ENCODE results near the gene PDXP.
"Not testable (repeated sequence)": the region's sequence is repeated elsewhere in the genome, so short reads cannot be mapped to it uniquely, and the experiment has no call there.

The PDXP gene

DNA sequence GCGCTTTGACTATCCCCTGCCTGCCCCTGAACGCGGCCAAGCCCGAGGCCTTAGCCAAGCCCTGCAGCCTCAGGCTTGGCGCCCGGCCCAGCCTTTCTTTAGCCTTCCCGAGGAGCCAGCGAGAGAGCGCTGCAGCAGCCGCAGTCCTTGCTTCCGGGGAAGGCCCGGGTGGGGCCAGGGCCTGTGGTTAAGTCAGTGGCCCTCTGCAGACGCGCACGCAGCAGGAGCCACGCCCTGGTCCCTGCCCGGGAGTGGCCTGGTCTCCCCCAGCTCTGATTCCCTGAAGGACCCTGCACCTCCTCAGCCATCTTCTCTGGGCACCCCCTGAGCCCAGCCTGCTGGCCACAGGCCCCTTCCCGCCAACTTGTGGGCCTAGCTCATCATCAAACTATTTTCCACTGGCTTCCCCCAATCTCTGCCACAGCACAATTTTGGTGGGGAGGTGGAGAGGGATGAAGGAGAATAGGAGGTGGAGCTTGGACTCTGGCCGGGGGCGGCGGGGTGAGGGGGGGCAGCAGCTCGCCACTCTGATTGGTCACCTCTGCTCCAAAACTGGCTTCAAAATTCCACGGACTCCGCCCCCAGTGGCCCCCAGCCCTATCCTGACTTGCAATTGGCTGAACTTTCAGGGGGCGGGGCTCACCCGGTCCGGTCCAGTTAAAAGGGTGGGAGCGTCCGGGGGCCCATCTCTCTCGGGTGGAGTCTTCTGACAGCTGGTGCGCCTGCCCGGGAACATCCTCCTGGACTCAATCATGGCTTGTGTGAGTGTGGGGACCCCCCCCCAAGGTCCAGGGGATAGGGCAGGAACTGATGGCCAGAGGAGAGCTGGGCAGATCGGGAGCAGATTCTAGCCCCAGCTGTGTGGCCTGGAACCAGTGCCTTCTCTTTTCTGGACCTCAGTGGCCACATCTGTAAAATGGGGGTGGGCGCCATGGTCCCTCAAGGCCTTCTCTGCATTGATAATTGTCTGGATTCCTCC, 16.7 kb downstream of the PDXP start, which contains the start of gene LGALS1:
Gene LGALS1 (plus strand): TSS at position 686 of the 979 bp plus-strand sequence. CDS start 67 bp downstream, at position 753.
- peak; percentile 71 to 74 for DNase-seq (ENCODE audit: low read depth in 2 of 2)

DNA sequence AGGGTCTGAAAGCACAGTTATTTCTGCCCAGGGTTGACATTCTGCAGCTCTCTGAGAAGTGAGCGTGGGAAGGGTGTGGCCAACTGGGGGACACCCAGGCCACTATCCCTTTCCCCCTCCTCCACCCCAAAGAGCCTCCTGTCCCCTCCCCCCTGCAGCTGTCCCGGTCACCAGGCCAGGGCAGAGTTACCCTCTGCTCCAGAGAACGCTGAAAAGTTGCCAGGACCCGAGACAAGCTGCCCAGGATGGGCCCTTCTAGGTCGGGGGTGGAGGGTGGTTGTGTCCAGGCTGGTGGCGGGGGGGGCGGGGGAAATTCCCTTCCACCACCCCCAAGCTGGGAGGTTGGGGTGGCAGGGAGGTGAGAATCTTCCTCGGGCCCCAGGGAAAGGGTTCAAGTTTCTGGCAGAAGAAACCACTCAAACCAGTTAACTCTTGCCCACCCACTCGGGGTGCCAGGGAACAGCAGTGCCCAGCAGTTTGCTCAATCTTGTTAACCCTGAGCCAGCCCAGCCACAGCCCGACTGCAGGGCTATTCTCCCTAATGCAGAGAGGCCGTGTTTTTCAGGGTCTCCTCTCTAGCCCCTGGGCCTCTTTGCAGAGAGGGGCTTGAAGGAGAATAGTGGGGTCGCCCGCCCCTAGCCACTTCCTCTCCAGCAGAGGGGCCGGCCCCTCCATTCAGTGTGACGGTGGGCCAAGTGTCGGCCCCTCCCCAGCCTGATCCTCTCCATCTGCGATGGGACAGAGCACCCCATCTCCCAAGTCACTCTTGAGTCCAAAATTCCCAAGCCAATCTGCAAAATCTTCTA, 17.6 kb downstream of the PDXP start:
- DNase-seq (ENCODE audit: low read depth in 2 of 2): no peak

DNA sequence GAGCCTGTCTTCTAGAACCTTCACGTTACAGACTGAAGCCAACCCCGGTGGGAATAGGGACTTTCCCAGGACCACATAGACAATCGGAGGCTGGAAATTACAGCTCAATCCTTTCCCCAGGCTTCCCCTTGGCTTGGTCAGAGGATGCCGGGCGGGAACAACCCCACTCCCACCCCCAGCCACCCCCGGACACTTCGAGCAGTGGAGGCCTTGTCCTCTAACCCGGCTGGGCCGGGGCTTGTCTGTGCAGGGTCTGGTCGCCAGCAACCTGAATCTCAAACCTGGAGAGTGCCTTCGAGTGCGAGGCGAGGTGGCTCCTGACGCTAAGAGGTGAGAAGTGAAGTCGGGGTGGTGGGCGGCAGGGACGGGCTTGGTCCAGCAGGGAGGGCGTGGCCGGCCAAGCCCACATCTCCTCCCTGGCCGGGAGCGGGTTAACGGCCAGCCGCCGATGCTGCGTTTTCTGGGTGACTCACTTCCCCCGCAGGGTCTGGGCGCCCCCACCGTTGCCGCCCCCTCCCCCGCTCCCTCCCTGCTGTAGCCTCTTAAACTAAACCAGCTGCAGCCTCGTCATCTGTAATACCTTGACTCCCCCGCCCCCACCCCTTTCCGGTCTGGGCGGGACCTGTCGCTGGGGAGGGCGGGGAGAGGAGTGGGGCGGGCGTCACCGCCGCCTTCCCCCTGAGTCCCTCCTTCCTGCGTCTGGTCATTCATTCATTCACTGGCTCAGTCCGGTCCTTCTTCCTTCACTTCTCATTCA, 18.4 kb downstream of the PDXP start:
- DNase-seq (ENCODE audit: low read depth in 2 of 2): peak; percentile 89 to 93

DNA sequence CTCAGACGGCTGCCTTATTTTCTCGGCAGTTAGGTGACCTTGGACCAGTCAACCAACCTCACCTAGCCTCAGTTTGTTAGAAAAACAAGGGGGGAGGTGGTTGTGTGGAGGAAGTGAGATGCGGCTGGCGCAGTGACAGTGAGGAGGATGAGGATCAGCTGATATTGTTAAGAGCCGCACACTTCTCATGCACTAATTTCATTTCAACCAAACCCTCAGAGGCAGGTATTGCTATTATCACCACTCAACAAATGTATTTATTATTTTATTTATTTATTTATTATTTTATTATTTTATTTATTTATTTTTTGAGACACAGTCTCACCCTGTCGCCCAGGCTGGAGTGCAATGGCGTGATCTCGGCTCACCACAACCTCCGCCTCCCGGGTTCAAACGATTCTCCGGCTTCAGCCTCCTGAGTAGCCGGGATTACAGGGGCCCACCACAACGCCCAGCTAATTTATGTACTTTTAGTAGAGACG, 19.0 kb downstream of the PDXP start:
- DNase-seq (ENCODE audit: low read depth in 2 of 2): no peak

DNA sequence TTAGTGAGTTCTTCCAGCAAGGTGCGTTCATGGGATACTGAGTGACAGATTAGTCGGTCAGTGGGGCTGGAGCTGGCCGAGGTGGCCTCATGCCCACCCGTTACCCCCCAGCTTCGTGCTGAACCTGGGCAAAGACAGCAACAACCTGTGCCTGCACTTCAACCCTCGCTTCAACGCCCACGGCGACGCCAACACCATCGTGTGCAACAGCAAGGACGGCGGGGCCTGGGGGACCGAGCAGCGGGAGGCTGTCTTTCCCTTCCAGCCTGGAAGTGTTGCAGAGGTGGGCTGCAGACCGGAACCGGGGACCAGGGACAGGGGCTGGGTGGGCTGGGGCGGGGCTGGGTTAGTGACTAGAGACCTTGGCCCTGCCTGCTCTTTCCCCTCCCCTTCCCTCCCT, 19.8 kb downstream of the PDXP start:
- DNase-seq (ENCODE audit: low read depth in 2 of 2): no peak

DNA sequence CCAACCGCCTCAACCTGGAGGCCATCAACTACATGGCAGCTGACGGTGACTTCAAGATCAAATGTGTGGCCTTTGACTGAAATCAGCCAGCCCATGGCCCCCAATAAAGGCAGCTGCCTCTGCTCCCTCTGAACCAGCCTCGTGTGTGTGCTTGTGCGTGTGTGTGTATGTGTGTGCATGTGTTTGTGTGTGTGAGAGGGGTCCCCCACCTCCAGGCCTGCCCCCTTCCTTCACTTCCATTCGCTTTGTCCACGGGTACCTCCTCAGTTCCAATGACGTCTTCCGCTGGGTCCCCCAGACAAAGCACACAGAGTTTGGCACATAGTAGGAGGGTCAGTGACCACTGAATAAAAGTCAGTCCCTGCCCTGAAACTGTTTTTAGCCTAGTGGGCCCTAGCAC, 21.1 kb downstream of the PDXP start:
- no peak for DNase-seq (ENCODE audit: low read depth in 2 of 2)

DNA sequence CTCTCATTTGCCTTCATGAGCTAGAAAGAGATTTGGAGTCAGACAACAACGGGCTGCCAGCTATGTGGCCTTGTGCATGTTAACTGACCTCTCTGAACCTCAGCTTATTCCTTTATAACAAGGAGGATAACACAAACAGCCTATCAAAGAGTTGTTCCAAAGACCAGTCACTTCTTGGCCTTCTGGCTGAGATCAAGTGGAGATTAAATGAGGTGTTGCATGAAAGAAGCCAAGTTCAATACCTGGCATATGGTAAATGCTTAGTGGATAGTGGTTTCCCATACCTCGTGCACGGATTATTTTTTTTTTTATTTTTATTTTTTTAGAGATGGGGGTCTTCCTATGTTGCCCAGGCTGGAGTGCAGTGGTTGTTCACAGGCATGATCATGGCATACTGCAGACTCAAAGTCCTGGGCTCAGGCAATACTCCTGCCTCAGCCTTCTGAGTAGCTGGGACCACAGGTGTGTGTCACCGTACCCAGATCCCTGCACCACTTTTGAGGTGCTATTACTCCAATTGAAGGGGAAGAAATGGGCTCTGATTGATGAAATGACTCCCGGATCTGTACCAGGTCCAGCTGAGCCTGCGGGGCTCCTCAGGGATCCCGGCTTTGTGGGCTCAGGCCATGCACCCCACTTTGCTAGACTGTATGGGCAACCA, 21.8 kb downstream of the PDXP start:
- no peak for DNase-seq (ENCODE audit: low read depth in 2 of 2)

DNA sequence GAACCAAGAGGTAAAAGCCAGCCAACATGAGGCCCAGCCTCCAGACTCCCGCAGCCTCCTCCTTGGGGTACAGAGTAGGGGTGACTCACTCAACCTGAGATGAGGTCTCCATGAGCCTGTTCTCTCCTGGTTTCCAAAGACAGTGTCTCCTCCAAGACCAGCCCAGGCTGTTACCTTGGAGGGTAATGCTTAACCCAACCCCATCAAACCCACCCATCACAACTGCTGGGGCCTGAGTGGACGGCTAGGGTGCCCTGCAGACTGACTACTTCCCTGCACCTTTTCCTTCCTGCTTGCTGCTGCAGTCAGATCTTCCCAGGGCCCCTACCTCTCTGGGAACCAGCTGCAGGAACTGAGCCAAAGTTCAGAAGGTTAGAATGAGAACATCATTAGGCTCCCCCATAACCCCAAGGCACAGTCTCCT, 22.5 kb downstream of the PDXP start:
- DNase-seq (ENCODE audit: low read depth in 2 of 2): no peak

DNA sequence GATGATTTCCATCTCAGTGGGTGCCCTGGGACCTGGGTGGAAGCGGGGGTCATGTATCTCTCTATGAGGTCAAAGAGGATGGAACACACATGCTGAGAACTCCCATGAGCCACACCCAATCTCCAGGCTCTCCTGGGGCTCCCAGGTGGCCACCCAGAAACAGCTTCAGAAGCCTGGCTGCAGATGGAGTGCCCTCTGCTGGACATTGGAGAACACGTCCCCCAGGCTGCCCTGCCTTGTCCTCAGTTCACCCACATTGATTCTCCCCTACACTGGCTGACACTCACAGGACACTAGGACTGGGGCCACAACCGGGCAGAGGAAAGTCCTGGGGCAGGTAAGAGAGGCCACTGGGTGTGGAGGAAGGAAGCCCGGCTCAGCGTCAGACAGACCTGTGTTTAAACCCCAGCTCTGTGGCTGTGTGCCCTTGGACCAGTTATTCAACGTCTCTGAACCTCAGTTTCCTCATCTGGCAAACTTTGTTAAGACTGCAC, 23.1 kb downstream of the PDXP start:
- peak; percentile 42 to 69 for DNase-seq (ENCODE audit: low read depth in 2 of 2)

DNA sequence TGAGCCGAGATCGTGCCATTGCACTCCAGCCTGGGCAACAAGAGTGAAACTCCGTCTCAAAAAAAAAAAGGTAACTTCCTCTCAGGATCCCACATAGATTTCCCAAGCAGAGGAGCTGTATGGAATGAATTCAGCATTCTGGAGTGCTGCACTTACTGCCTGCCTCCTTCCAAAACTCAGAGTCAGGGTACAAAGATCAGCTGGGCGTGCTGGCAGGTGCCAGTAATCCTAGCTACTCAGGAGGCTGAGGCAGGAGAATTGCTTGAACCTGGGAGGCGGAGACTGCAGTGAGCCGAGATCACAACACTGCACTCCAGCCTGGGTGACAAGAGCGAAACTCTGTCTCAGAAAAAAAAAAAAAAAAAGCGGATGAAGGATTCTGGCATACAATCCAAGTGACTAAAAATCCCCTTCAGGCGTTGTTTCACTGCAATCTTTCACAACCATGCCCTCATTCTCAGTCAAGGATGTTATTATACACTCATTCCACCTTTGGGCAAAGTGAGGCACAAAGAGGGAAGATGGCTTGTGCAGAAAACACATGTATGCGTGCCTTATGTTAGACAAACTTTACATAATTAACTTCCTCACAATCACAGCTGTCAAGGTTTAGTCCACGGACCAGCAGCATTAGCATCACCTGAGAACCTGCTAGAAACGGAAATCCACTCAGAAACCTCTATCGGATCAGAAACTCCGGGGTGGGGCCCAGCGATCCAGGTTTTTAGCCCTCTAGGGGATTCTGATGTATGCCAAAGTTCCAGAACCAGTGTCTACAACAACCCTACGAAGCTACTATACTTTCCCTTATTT, 26.5 kb downstream of the PDXP start:
- no peak for DNase-seq (ENCODE audit: low read depth in 2 of 2)

DNA sequence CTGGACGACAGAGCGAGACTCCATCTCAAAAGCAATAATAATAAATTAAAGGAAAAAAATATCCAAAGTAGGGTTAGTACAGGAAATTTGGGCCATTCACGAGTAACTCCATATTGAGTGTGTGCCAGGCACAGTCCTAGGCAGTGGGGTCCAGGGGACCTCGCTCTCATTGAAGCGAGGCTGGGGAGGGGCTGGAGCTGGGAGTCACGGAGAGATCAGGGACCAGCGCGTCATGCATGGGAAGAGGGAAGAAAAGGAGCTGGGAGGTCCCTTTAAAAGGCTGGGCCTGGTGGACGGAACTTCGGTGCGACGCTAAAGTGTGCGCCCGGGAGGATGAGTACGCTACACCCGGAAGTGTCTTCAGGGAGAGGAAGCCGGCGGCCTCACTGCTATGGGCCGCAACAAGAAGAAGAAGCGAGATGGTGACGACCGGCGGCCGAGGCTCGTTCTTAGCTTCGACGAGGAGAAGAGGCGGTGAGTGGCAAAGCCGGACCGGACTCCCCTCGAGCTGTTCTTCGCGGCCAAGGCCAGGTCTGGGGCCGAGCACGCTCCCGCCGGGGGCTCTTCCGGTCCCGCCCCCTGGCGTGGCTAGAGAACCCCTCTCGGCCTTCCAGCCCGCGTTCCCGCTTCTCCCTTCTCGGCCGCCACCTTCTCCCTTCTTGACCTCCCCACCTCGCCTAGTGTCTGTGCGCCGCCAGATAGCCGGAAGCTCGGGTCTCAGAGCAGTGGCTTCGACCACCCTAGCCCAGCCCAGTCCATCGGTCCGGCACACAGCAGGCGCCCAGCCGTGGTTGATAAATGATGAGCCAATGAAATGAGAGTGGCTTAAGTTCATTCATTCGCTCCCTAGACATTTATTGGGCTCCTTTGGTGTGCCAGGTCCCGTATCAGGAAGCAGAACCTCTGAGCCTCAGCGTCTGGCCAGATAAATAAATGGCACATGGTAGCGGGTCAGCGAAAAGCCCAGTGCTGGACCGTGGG, 27.8 kb downstream of the PDXP start, which contains the start of gene NOL12:
Gene NOL12 (plus strand): TSS at position 342 of the 981 bp plus-strand sequence. CDS start 50 bp downstream, at position 392.
- DNase-seq (ENCODE audit: low read depth in 2 of 2): peak; percentile 52 to 64

DNA sequence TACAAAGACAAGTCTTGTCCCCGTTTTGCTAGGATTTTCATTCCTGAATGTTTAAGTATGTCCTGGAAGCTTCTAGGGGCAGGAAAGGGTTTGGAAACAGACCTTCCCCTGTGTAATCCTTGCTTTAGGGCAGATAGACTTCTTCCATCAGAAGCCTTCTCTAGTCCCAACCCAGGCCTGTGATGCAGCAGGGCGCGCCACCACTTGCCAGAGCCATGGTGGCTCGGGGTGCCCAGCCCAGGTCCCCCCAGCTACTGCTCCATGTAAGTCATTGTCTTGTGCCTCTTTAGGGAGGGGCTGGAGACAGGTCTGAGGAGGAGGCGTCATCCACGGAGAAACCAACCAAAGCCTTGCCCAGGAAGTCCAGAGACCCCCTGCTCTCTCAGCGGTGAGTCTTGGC, 31.9 kb downstream of the PDXP start:
- DNase-seq (ENCODE audit: low read depth in 2 of 2): no peak

DNA sequence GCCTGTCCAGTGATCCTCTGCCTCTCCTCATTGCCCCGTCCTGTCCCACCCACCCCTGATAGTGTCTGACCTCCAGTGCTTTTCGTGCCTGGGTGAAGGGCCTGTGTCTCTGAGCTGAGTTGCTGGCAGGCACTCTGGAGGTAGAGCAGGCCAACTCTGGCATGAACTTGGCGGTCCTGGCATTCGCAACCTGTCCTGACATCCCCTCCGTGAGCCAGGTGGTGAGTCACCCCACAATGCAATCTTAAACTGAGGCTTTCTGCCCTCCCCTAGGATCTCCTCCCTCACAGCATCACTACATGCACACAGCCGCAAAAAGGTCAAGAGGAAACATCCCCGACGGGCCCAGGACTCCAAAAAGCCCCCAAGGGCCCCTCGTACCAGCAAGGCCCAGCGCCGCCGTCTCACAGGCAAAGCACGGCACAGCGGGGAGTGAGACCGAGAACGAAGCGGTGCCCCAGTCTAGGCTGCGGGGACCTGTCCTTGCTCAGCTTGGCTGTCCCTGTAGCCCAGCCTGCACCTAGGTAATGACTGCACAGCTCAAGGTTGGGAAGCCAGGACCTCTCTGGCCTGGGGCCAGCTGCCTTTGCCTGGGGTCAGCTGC, 32.5 kb downstream of the PDXP start:
- no peak for DNase-seq (ENCODE audit: low read depth in 2 of 2)

DNA sequence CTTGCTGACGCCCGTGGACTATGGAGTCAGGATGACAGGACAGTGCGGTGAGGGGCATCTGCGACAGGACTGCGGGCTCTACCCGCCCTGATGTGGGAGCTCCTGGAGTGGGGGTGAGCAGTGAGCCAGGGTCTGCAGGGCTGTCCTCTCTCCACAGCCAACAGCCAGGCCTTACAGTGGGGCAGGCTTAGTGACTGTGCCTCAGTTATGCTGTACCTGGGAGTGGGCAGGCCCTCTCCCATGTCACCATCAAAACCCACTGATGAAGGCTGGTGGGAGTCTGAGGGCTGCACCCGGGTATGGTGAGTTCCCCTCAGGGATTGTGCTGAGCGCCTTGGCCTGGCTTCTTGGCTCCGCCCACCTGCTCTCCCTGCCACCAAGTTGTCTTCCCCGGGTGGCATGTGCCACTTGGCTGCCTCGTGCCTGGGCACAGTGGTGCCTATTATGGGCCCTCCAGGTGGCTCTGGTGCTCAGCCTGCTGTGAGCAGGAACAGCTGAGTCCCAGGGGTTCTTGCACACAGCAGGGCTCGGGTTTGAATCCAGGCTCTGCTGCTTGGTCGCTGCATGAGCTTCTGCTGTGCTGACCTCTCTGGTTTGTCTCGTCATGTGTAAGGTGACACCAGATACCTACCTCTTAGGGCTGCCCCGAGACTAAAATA, 34.2 kb downstream of the PDXP start:
- DNase-seq (ENCODE audit: low read depth in 2 of 2): no peak

DNA sequence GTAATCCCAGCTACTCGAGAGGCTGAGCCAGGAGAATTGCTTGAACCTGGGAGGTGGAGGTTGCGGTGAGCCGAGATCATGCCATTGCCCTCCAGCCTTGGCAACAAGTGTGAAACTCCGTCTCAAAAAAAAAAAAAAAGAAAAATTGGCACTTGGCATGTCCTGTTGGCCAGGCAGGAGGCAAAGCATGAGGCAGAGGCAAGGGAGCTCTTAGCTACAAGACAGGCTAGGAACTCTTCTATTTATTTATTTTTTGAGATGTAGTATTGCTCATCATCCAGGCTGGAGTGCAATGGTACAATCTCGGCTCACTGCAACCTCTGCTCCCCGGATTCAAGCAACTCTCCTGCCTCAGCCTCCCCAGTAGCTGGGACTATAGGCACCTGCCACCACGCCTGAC, 35.6 kb downstream of the PDXP start:
- DNase-seq (ENCODE audit: low read depth in 2 of 2): not testable (repeated sequence)

DNA sequence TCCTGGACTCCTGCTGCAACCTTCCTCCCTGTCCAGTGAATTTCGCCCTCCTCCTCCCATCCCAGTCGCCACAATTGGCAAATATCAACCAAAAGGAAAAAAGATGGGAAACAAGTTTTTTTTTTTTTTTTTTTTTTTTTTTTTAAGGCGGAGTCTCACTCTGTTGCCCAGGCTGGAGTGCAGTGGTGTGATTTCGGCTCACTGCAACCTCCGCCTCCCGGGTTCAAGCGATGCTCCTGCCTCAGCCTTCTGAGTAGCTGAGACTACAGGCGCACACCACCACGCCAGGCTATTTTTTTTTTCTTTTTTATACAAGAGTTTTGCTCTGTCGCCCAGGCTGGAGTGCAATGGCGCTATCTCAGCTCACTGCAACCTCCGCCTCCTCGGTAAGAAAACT, 37.7 kb downstream of the PDXP start:
- not testable (repeated sequence) for DNase-seq (ENCODE audit: low read depth in 2 of 2)

DNA sequence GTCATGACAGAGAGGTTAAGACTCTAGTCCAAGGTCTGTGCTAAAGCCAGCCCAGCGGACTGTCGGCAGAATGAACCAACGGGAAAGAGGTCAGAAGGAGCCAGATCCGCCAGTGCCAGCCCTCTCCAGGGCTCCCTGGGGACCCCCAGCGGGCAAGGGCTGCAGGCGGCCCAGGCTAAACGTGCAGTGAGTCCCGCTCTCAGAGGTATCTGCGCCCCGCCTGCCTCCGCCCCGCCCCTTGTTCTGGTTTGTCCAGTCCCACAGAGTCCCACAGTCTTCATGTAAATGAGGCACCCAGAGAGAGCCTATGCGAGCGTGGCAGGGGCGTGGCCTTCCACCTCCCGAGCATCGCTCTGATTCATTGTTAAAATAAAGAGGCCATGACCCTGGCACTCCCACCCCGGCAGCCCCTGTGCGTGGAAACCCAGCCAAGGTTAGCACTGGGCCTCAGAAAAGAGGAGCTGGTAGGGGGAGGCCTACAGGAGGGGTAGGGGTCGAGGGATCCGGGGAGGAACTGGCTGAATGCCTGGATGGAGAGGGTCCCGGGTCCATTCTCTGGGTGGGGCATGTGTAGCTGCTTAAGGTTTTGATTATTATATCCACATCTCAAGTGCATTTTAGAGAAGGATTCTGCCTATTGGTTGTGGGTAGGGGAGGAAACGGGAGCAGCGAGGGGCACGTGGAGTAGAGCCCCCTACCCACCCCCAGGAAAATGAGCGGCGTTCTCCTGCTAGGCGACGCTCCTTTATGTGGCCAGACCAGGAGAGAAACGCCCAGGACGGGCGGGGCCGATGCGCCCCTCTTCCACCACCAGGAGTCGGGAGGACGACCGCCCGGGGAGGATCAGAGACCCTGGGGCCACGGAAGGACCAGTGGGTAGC, 38.4 kb downstream of the PDXP start, which contains the start of gene TRIOBP:
Gene TRIOBP (plus strand): TSS at position 392 of the 881 bp plus-strand sequence. CDS start 4,318 bp downstream, outside the sequence.
- peak; percentile 84 to 91 for DNase-seq (ENCODE audit: low read depth in 2 of 2)
